SK-N-SH treated with all-trans-retinoic acid at 6 μM for 48 hours (cell line): Measurements from ENCODE around the gene EPB41L4A.

Experiments used
- CREB5 ChIP-seq: fragments of 250-450 bp; sonication (Bioruptor Pico); IDR thresholded peaks from 2 replicates; pipeline ENCODE4 v1.5.1; 2020; ENCODE audit warnings: low read depth, mild to moderate bottlenecking, moderate library complexity
- GLIS3 ChIP-seq: fragments of 250-450 bp; sonication (Bioruptor Pico); IDR thresholded peaks from 2 replicates; pipeline ENCODE4 v1.5.0; 2020; ENCODE audit warnings: mild to moderate bottlenecking, moderate library complexity
- TOX ChIP-seq: fragments of 250-450 bp; sonication (Bioruptor Pico); IDR thresholded peaks from 2 replicates; pipeline ENCODE4 v1.8.0; 2021; ENCODE audit warnings: mild to moderate bottlenecking, moderate library complexity, borderline replicate concordance
- ZFP30 ChIP-seq: fragments of 450-650 bp; formaldehyde crosslinking; IDR thresholded peaks from 2 replicates; pipeline ENCODE4 v1.5.0; 2022; ENCODE audit warnings: mild to moderate bottlenecking, moderate library complexity
- ZNF565 ChIP-seq: fragments of 450-650 bp; formaldehyde crosslinking; conservative IDR thresholded peaks from 2 replicates; pipeline ENCODE4 v1.5.0; 2020; ENCODE audit warnings: low read depth, mild to moderate bottlenecking, moderate library complexity
- ZNF8 ChIP-seq: fragments of 450-650 bp; formaldehyde crosslinking; IDR thresholded peaks from 2 replicates; pipeline ENCODE4 v1.5.0; 2020; ENCODE audit warnings: mild to moderate bottlenecking, moderate library complexity
- TF ChIP-seq, protein P1 (sequence below): fragments of 250-450 bp; sonication (Bioruptor Pico); IDR thresholded peaks from 2 replicates; pipeline ENCODE4 v1.8.0; 2021; ENCODE audit warnings: low read depth, mild to moderate bottlenecking, moderate library complexity, borderline replicate concordance
- TF ChIP-seq, protein P2 (sequence below): fragments of 250-450 bp; sonication (Bioruptor Pico); IDR thresholded peaks from 2 replicates; pipeline ENCODE4 v1.8.0; 2020; ENCODE audit warnings: mild to moderate bottlenecking, moderate library complexity, borderline replicate concordance

DNA sequence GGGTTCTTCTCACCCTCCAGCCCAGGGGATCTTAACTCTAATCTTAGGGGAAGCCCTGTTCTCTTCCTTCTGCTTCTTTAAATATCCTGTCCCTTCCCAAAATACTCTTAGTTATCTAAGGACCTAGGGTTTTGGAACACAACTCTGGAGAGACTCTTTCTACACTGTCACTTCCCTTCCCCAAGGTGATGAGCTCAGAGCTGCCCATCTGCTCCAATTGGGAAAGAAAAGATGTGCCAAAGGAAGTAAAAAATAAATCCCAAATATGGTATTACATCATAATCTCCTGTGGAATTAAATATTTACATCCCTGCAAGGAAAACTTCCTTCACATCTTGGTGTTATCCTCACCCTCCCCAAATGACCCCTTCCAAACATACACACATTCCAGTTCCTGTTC lies 291.2 kb downstream of the EPB41L4A start:
- TF ChIP-seq ZNF565 (CRISPR knock-in tag) (no peak), CREB5 (CRISPR knock-in tag) (no peak), ZNF8 (no peak), GLIS3 (no peak), TOX (no peak), ZFP30 (no peak)
- TF ChIP-seq, protein P1, sequence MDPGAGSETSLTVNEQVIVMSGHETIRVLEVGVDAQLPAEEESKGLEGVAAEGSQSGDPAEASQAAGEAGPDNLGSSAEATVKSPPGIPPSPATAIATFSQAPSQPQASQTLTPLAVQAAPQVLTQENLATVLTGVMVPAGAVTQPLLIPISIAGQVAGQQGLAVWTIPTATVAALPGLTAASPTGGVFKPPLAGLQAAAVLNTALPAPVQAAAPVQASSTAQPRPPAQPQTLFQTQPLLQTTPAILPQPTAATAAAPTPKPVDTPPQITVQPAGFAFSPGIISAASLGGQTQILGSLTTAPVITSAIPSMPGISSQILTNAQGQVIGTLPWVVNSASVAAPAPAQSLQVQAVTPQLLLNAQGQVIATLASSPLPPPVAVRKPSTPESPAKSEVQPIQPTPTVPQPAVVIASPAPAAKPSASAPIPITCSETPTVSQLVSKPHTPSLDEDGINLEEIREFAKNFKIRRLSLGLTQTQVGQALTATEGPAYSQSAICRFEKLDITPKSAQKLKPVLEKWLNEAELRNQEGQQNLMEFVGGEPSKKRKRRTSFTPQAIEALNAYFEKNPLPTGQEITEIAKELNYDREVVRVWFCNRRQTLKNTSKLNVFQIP (CRISPR knock-in tag): no peak
- TF ChIP-seq, protein P2, sequence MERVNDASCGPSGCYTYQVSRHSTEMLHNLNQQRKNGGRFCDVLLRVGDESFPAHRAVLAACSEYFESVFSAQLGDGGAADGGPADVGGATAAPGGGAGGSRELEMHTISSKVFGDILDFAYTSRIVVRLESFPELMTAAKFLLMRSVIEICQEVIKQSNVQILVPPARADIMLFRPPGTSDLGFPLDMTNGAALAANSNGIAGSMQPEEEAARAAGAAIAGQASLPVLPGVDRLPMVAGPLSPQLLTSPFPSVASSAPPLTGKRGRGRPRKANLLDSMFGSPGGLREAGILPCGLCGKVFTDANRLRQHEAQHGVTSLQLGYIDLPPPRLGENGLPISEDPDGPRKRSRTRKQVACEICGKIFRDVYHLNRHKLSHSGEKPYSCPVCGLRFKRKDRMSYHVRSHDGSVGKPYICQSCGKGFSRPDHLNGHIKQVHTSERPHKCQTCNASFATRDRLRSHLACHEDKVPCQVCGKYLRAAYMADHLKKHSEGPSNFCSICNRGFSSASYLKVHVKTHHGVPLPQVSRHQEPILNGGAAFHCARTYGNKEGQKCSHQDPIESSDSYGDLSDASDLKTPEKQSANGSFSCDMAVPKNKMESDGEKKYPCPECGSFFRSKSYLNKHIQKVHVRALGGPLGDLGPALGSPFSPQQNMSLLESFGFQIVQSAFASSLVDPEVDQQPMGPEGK (CRISPR knock-in tag): no peak
